Endothelial cell of umbilical vein (primary cell): ENCODE results near the gene ZNF81. TPM values are rescaled to one million over a fixed set of nuclear protein-coding genes. Genes with fewer than 3 reads are reported as not detected.

Experiments used
- BruUV-seq: library from RNA; stranded (reverse); fragments of 400-500 nt; replicated peaks from 2 replicates; lab custom pipeline; 2021; lab: Mats Ljungman, UMichigan
- CTCF ChIA-PET: fragments of 300-600, 350-600 bp; sonication (Branson Sonifier 250); formaldehyde crosslinking; loops from one replicate; lab custom pipeline; 2021; ENCODE audit warnings: antibody characterized with exemption, inconsistent platforms; lab: Charles Lee
- POLR2A ChIA-PET: fragments of 300-600, 350-600 bp; sonication (Branson Sonifier 250); formaldehyde crosslinking; loops from one replicate; lab custom pipeline; 2021; ENCODE audit warnings: antibody characterized with exemption, inconsistent platforms; lab: Charles Lee
- DNase-seq: peaks from one replicate; pipeline ENCODE4 v3.0.0-alpha.2; 2011; ENCODE audit warnings: low read depth, low spot score
- FAIRE-seq: peaks from 2 replicates; lab custom pipeline; 2011; peaks lifted over from hg19 to GRCh38; lab: Jason Lieb, UNC
- H2AFZ ChIP-seq: 2 replicates; pipeline ENCODE4 v1.6.0; 2012; ENCODE audit warnings: low read depth, low read length, control low read depth, inconsistent platforms
- H3K27ac ChIP-seq: 2 replicates; pipeline ENCODE4 v1.5.1; 2011; ENCODE audit warnings: low read depth, mild to moderate bottlenecking, control low read depth, low read length, moderate library complexity; ENCODE audit not compliant: insufficient read depth
- H3K27me3 ChIP-seq, 2 experiments: 2 replicates each; pipeline versions ENCODE4 v1.6.0 to v1.6.1; 2011; ENCODE audit warnings: low read length in 2 of 2, mixed read lengths in 1 of 2; ENCODE audit not compliant: control insufficient read depth in 2 of 2, insufficient read depth in 2 of 2
- H3K36me3 ChIP-seq, 2 experiments: 2 replicates in 1 of 2; 3 replicates in 1 of 2; pipeline ENCODE4 v1.5.1; 2011; ENCODE audit warnings: low read length in 2 of 2, mild to moderate bottlenecking in 1 of 2, moderate library complexity in 1 of 2; ENCODE audit not compliant: control insufficient read depth in 2 of 2, insufficient read depth in 2 of 2; ENCODE audit errors: extremely low read depth in 1 of 2
- H3K4me1 ChIP-seq: 3 replicates; pipeline ENCODE4 v1.5.1; 2011; ENCODE audit warnings: mild to moderate bottlenecking, low read length; ENCODE audit not compliant: control insufficient read depth, insufficient read depth; ENCODE audit errors: extremely low read depth
- H3K4me2 ChIP-seq: 2 replicates; pipeline ENCODE4 v1.6.1; 2011; ENCODE audit warnings: low read length, control low read depth, mixed read lengths; ENCODE audit not compliant: insufficient read depth
- H3K4me3 ChIP-seq, 3 experiments: fragments of 200-600 bp in 1 of 3; sonication (generic), shearing (Covaris generic) in 1 of 3; replicated peaks in 1 of 3; 2 replicates each; pipeline ENCODE4 v1.5.1; 2011 to 2016; ENCODE audit warnings: control low read depth in 3 of 3, low read length in 3 of 3, mild to moderate bottlenecking in 2 of 3, inconsistent platforms in 1 of 3, low read depth in 1 of 3, moderate library complexity in 1 of 3; ENCODE audit not compliant: insufficient read depth in 1 of 3
- H3K79me2 ChIP-seq: 2 replicates; pipeline ENCODE4 v1.6.0; 2012; ENCODE audit warnings: low read length, inconsistent platforms; ENCODE audit not compliant: control insufficient read depth, insufficient read depth
- H3K9ac ChIP-seq: replicated peaks from 2 replicates; pipeline ENCODE3; 2011; ENCODE audit warnings: low read length, control low read depth; ENCODE audit not compliant: insufficient read depth; ENCODE audit errors: extremely low read depth
- H3K9me1 ChIP-seq: replicated peaks from 3 replicates; pipeline ENCODE4 v1.6.0; 2011; ENCODE audit warnings: mild to moderate bottlenecking, low read length; ENCODE audit not compliant: control insufficient read depth, insufficient read depth; ENCODE audit errors: extremely low read depth
- H3K9me3 ChIP-seq: replicated peaks from 2 replicates; pipeline ENCODE4 v1.5.1; 2012; ENCODE audit warnings: low read length, inconsistent platforms; ENCODE audit not compliant: control insufficient read depth, insufficient read depth
- H4K20me1 ChIP-seq: replicated peaks from 2 replicates; pipeline ENCODE3; 2011; ENCODE audit warnings: mild to moderate bottlenecking, low read length; ENCODE audit not compliant: control insufficient read depth, insufficient read depth; ENCODE audit errors: extremely low read depth
- CTCF ChIP-seq, 2 donors: IDR thresholded peaks; 1 replicate in 1 of 2; 2 replicates in 1 of 2; pipeline ENCODE4 v1.5.1; 2011; ENCODE audit warnings: low read length in 2 of 2, mild to moderate bottlenecking in 2 of 2, moderate library complexity in 2 of 2, control low read depth in 1 of 2, inconsistent platforms in 1 of 2, low read depth in 1 of 2; ENCODE audit not compliant: insufficient read depth in 1 of 2; ENCODE audit errors: extremely low read depth in 1 of 2
- EZH2 ChIP-seq: IDR thresholded peaks from 2 replicates; pipeline ENCODE4 v1.6.1; 2012; ENCODE audit warnings: borderline replicate concordance, low read depth, mild to moderate bottlenecking, moderate library complexity, low read length, inconsistent platforms; ENCODE audit not compliant: severe bottlenecking
- GATA2 ChIP-seq: IDR thresholded peaks from 2 replicates; pipeline ENCODE4 v1.7.0; 2011; ENCODE audit warnings: low read depth, mild to moderate bottlenecking, moderate library complexity, mixed read lengths, low read length; ENCODE audit not compliant: insufficient read length, insufficient read depth
- MAX ChIP-seq: IDR thresholded peaks from 2 replicates; pipeline ENCODE4 v1.6.1; 2011; ENCODE audit not compliant: insufficient read depth, insufficient read length
- MYC ChIP-seq: IDR thresholded peaks from one replicate; pipeline ENCODE4 v1.6.1; 2011; ENCODE audit warnings: mild to moderate bottlenecking, low read depth, low read length
- POLR2AphosphoS5 ChIP-seq: IDR thresholded peaks from 2 replicates; pipeline ENCODE4 v1.6.1; 2012; ENCODE audit warnings: low read depth, mild to moderate bottlenecking, control low read depth, low read length, moderate library complexity; ENCODE audit not compliant: insufficient read depth
- dilution Hi-C: fragments of 300-500 bp; cut with MboI; formaldehyde crosslinking; loops from one replicate; pipeline ENCODE4 v1.15.0; 2019; ENCODE audit warnings: low sequenced_read_pairs; ENCODE audit not compliant: extremely low pct_ligation_motif_present
- intact Hi-C: fragments of 100-400 bp; cut with micrococcal nuclease; formaldehyde crosslinking; loops from one replicate; pipeline ENCODE4 v1.10.0; 2022
- polyA plus RNA-seq, 4 experiments: library from polyadenylated mRNA; depleted of rRNA in 3 of 4; stranded (reverse) in 3 of 4; unstranded in 1 of 4; fragments of >200 nt; gene quantifications; 2 replicates each; pipeline versions ENCODE4 v1.2.1 to v1.2.3, GENCODE V29; 2011 to 2012; ENCODE audit warnings: missing spikeins in 1 of 4
- total RNA-seq: library from RNA; stranded (reverse); gene quantifications from 2 replicates; pipeline ENCODE4 v1.2.3, GENCODE V29; 2021

Gene ZNF81
- total and polyA plus RNA-seq, 2 donors (not counting 3 experiments of a cell fraction or from before 2014, with no cell fraction given) = 2.7 to 6.4 TPM

GRCh38 chrX:47862680-47863079, 26.0 kb downstream of the ZNF81 start:
- ChIA-PET POLR2A (no interaction called here), CTCF (no interaction called here)
- no peak overlapping the region for H3K9ac ChIP-seq
- no peak overlapping the region for H2AFZ ChIP-seq
- H3K36me3 ChIP-seq = no peaks in the 10 kb centered on the region
- H3K9me1 ChIP-seq = no peaks in the 10 kb centered on the region
- intact Hi-C loops = no loop called here
- DNase-seq = peak; percentile 27
- H3K27me3 ChIP-seq = no peaks in the 10 kb centered on the region
- H3K27ac ChIP-seq = no peak overlapping the region
- H4K20me1 ChIP-seq = no peaks in the 10 kb centered on the region
- TF ChIP-seq MAX = no peak
- no peak for TF ChIP-seq POLR2AphosphoS5
- no peak for TF ChIP-seq MYC
- no peak for TF ChIP-seq EZH2
- BruUV-seq = no TSS peak
- dilution Hi-C loops = no loop called here
- peak; percentile 58 for FAIRE-seq
- no peaks in the 10 kb centered on the region for H3K9me3 ChIP-seq
- H3K4me1 ChIP-seq = peaks cover 2% of the 10 kb centered on the region
- no peak overlapping the region for H3K4me3 ChIP-seq
- H3K4me2 ChIP-seq = no peak overlapping the region
- no peaks in the 10 kb centered on the region for H3K79me2 ChIP-seq

GRCh38 chrX:47863187-47863586, 26.5 kb downstream of the ZNF81 start:
- POLR2A ChIA-PET = no interaction called here
- Histone ChIP-seq H3K9me1 (no peaks in the 10 kb centered on the region), H2AFZ (no peak overlapping the region), H3K36me3 (no peaks in the 10 kb centered on the region), H3K27ac (no peak overlapping the region), H4K20me1 (no peaks in the 10 kb centered on the region), H3K9me3 (no peaks in the 10 kb centered on the region), H3K4me2 (no peak overlapping the region), H3K27me3 (no peaks in the 10 kb centered on the region), H3K4me1 (peaks cover 2% of the 10 kb centered on the region), H3K9ac (no peak overlapping the region), H3K4me3 (no peak overlapping the region), H3K79me2 (no peaks in the 10 kb centered on the region)
- DNase-seq (peak; percentile 33), FAIRE-seq (no peak)
- intact Hi-C loops = no loop called here
- no TSS peak for BruUV-seq
- dilution Hi-C loops = no loop called here
- CTCF ChIA-PET = no interaction called here
- no peak for TF ChIP-seq MAX
- TF ChIP-seq EZH2 = no peak
- TF ChIP-seq GATA2 = no peak
- TF ChIP-seq CTCF (IDR thresholded peaks at IDR 0.05; ENCODE audit: extremely low read depth in 1 of 2, insufficient read depth in 1 of 2, low read depth in 1 of 2, low read length in 2 of 2) = no peak
